K562 (cell line): ENCODE results near the gene RAB21.

Experiments used
- CBX1 ChIP-seq: sonication (generic); IDR thresholded peaks from 2 replicates; pipeline ENCODE4 v1.6.1; 2016; ENCODE audit warnings: antibody characterized with exemption, low read depth, mild to moderate bottlenecking
- ZNF143 ChIP-seq: sonication (generic); formaldehyde crosslinking; IDR thresholded peaks from 2 replicates; pipeline ENCODE4 v1.9.0; 2022; ENCODE audit warnings: mild to moderate bottlenecking, missing genetic modification reagents

DNA sequence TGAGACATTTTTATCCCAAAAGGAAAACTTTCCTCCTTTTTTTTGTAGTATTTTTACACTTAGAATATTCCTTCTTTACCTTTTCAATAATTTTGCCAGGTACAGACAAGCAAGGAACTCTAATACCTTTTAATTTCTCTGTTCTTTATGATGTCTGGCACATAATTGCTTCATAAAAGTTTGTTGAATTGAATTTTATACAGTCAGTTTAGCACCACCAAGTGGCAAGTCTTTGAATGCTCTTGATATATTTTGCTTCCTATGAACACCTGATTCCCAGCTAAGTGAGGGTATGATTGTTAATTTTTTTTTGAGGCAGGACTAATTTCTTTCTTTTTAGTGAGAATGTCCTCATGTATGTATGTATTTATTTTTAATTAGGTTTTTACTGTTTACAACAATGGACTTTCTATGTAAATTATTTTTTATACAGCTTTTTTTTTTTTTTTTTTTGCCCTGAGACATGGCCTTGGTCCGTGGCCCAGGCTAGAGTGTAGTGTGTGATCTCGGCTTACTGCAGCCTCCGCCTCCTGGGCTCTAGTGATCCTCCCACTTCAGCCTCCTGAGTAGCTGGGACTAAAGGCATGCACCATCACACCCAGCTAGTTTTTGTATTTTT lies 91.8 kb downstream of the RAB21 start:
- TF ChIP-seq ZNF143 (CRISPR knock-in tag): no peak
- TF ChIP-seq CBX1: no peak
